Skeletal muscle tissue (tissue), 4 donors: Measurements from ENCODE around the gene MRPL51. TPM values are rescaled to one million over a fixed set of nuclear protein-coding genes. Genes with fewer than 3 reads are reported as not detected.
"Not testable (repeated sequence)": the region's sequence is repeated elsewhere in the genome, so short reads cannot be mapped to it uniquely, and the experiment has no call there.

Source experiments
- H3K27ac ChIP-seq: one replicate; pipeline ENCODE4 v1.7.0; 2013; ENCODE audit warnings: mild to moderate bottlenecking, low read depth, low read length, inconsistent platforms
- H3K27me3 ChIP-seq, 3 donors: one replicate each; pipeline ENCODE4 v1.7.0; 2013; ENCODE audit warnings: low read length in 3 of 3; ENCODE audit not compliant: control insufficient read depth in 3 of 3, insufficient read depth in 3 of 3
- H3K36me3 ChIP-seq, 3 donors: one replicate each; pipeline ENCODE4 v1.7.0; 2013; ENCODE audit warnings: low read length in 3 of 3; ENCODE audit not compliant: control insufficient read depth in 3 of 3, insufficient read depth in 3 of 3
- H3K4me1 ChIP-seq, 3 donors: one replicate each; pipeline ENCODE4 v1.7.0; 2013; ENCODE audit warnings: low read length in 3 of 3, mild to moderate bottlenecking in 3 of 3; ENCODE audit not compliant: control insufficient read depth in 3 of 3, insufficient read depth in 3 of 3
- H3K4me3 ChIP-seq, 3 donors: one replicate each; pipeline ENCODE4 v1.7.0; 2013; ENCODE audit warnings: low read length in 3 of 3
- H3K9ac ChIP-seq, 3 donors: one replicate each; pipeline ENCODE4 v1.7.0; 2013; ENCODE audit warnings: low read length in 3 of 3, mild to moderate bottlenecking in 3 of 3, moderate library complexity in 2 of 3, low read depth in 1 of 3
- H3K9me3 ChIP-seq, 3 donors: one replicate each; pipeline ENCODE4 v1.7.0; 2013; ENCODE audit warnings: low read length in 3 of 3; ENCODE audit not compliant: control insufficient read depth in 3 of 3
- total RNA-seq: library from RNA; depleted of rRNA; stranded (reverse); fragments of >200 nt; gene quantifications from one replicate; pipeline ENCODE4 v1.2.3, GENCODE V29; 2014
- donor health status: Osteomylitis.

Gene MRPL51
- total RNA-seq, 1 donor from 2014 or later = 141 TPM

- H3K27me3 ChIP-seq = no peaks in the 10 kb centered on the region
- no peaks in the 10 kb centered on the region for H3K4me1 ChIP-seq
- no peak overlapping the region for H3K4me3 ChIP-seq
- no peak overlapping the region for H3K27ac ChIP-seq
- H3K36me3 ChIP-seq = peaks cover 58 to 74% (median 61%) of the 10 kb centered on the region in 3 donors
- no peaks in the 10 kb centered on the region for H3K9me3 ChIP-seq
- H3K9ac ChIP-seq = no peak overlapping the region
These were observed 29.1 kb upstream of the MRPL51 start for GRCh38 chr12:6522193-6522592.

DNA sequence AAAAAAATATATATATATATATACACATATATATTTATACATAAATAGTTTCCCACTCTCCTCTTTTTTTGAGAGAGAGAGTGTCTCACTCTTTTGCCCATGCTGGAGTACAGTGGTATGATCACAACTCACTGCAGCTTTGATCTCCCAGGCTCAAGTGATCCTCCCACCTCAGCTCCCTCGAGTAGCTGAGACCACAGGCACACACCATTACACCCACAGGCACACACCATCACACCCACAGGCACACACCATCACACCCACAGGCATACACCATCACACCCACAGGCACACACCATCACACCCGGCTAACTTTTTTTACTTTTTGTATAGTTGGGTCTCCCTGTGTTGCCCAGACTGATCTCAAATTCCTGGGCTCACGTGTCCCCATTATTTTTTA lies 27.1 kb upstream of the MRPL51 start:
- Histone ChIP-seq H3K4me3 (no peak overlapping the region), H3K9ac (no peak overlapping the region), H3K36me3 (peaks cover 47 to 68% (median 56%) of the 10 kb centered on the region in 3 donors), H3K27me3 (no peaks in the 10 kb centered on the region), H3K27ac (no peak overlapping the region), H3K9me3 (no peaks in the 10 kb centered on the region), H3K4me1 (no peaks in the 10 kb centered on the region)

DNA sequence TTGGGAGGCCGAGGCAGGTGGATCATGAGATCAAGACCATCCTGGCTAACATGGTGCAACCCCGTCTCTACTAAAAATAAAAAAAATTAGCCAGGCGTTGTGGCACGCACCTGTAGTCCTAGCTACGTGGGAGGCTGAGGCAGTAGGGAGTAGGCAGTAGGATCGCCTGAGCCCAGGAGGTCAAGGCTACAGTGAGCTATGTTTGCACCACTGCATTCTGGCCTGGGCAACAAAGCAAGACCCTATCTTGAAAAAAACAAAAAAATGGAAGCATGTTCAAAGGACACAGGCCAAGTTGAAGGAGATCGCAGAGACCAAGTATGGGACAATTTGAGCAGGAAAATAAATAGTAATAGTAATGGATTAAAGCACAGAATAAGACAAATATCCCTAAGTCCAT lies 15.0 kb upstream of the MRPL51 start:
- Histone ChIP-seq H3K4me1 (no peaks in the 10 kb centered on the region), H3K9ac (no peak overlapping the region), H3K36me3 (peaks cover 21 to 25% (median 23%) of the 10 kb centered on the region in 3 donors), H3K27ac (no peak overlapping the region), H3K9me3 (no peaks in the 10 kb centered on the region), H3K27me3 (no peaks in the 10 kb centered on the region), H3K4me3 (no peak overlapping the region)

GRCh38 chr12:6507102-6507998 lies 14.3 kb upstream of the MRPL51 start:
- Histone ChIP-seq H3K27ac (no peak overlapping the region), H3K27me3 (no peaks in the 10 kb centered on the region), H3K9ac (no peak overlapping the region), H3K36me3 (peaks cover 15 to 18% (median 18%) of the 10 kb centered on the region in 3 donors), H3K9me3 (no peaks in the 10 kb centered on the region), H3K4me1 (no peaks in the 10 kb centered on the region), H3K4me3 (no peak overlapping the region)

GRCh38 chr12:6500466-6500865 lies 7.4 kb upstream of the MRPL51 start:
- H3K9ac ChIP-seq = no peak overlapping the region
- H3K9me3 ChIP-seq = no peaks in the 10 kb centered on the region
- H3K4me1 ChIP-seq = peaks cover 0 to 3% (median 2%) of the 10 kb centered on the region in 3 donors
- peaks cover 11 to 19% (median 16%) of the 10 kb centered on the region in 3 donors for H3K36me3 ChIP-seq
- H3K27me3 ChIP-seq = no peaks in the 10 kb centered on the region
- H3K27ac ChIP-seq = no peak overlapping the region
- no peak overlapping the region for H3K4me3 ChIP-seq

- not testable (repeated sequence) for H3K27ac ChIP-seq, H3K9me3 ChIP-seq, H3K4me3 ChIP-seq, H3K27me3 ChIP-seq, H3K9ac ChIP-seq
- Histone ChIP-seq H3K4me1 (peaks cover 16 to 31% (median 17%) of the 10 kb centered on the region in 3 donors), H3K36me3 (peaks cover 9 to 20% (median 17%) of the 10 kb centered on the region in 3 donors)
These were observed 4.2 kb upstream of the MRPL51 start for GRCh38 chr12:6497291-6497690.

DNA sequence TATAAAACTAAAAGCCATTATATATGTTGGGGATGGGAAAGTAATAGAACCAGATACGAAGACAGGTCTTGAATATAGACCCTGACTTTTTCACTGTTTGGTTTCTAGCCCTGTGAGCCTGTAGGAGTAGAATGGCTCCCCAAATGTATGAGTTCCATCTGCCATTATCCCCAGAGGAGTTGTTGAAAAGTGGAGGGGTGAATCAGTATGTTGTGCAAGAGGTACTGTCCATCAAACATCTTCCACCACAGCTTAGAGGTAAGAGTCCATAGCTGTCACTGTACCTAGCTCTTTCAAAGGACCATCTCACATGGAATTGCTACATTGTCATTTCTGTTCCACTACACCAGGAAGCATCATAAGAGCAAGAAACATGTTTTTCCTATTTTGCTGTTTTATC lies 1.9 kb upstream of the MRPL51 start:
- H3K27me3 ChIP-seq = no peaks in the 10 kb centered on the region
- peaks cover 17 to 34% (median 20%) of the 10 kb centered on the region in 3 donors for H3K4me1 ChIP-seq
- H3K9me3 ChIP-seq = no peaks in the 10 kb centered on the region
- H3K27ac ChIP-seq = no peak overlapping the region
- peaks cover 9 to 28% (median 17%) of the 10 kb centered on the region in 3 donors for H3K36me3 ChIP-seq
- peak overlapping the region in 2 of 3 donors; percentile 22 to 38 for H3K4me3 ChIP-seq
- H3K9ac ChIP-seq = peak overlapping the region; percentile 2 to 99 (median 37)

DNA sequence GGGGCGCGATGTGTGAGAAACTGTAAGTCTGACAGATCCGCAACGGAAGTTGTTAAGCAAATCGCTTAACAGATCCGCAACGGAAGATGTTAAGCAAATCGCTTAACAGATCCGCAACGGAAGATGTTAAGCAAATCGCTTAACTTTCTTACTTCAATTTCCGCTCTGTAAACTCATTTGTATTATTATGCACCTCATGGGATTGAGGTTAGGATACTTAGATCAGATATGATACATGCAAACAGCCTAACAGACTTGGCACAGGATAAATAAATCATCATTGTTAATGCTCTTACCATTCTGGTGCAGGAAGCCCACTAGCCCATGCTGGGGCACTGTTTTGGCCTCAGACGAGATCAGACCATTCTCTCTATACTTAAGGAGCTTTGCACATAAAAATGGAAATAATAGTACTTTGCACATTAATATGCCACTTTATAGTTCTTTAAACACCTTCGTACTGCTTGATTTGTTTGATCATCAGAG lies 1.2 kb upstream of the MRPL51 start:
- Histone ChIP-seq H3K4me3 (peak overlapping the region; percentile 89 to 100 (median 97)), H3K4me1 (peaks cover 17 to 34% (median 20%) of the 10 kb centered on the region in 3 donors), H3K27me3 (no peaks in the 10 kb centered on the region), H3K9ac (peak overlapping the region; percentile 72 to 99 (median 79)), H3K27ac (no peak overlapping the region), H3K36me3 (peaks cover 9 to 28% (median 15%) of the 10 kb centered on the region in 3 donors), H3K9me3 (no peaks in the 10 kb centered on the region)

DNA sequence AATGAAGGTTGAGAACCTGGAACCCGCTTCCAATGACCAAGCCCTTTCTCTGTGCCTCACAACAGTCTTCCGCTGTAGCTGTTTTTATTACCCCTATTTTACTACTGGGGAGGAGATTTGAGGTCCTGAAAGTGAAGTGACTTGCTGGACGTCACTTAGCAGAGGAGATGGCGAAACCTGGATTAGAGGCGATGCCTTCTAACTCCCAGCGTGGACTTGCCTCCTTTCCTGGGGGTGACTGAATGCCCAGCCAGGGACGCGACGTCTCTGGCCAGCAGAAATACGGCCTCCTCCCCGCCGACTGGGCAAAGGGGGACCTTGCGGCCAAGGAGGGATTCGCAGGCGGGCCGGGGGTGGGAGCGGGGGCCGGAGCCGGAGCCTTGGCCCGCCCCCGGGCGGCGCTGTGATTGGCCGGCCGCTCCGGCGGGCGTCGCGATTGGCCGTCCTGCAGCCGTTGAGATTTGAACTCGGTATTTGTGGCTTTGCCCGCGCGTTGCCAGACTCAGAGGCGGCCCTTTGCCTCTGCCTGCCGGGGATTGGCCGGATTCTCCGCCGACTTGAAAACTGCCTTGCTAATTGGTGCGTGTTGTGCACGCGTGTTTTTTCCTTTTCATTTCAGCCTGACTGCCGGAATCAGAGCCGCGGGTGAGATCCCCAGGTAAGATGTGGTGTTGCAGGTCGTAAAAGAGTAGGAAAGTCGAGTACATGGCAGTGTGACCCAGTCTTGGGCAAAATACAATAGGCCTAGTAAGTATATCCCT lies 615 bp upstream of the MRPL51 start, which contains the start of gene NCAPD2:
Gene NCAPD2 (plus strand): TSS at position 606 of the 761 bp plus-strand sequence. CDS start 997 bp downstream, outside the sequence.
- Histone ChIP-seq H3K27ac (peak within 1 kb of the TSS; percentile 99), H3K9me3 (no peaks in the 10 kb centered on the region), H3K4me1 (peaks cover 17 to 34% (median 20%) of the 10 kb centered on the region in 3 donors), H3K27me3 (no peaks in the 10 kb centered on the region), H3K9ac (peak within 1 kb of the TSS; percentile 98 to 99 (median 99)), H3K36me3 (peaks cover 9 to 26% (median 9%) of the 10 kb centered on the region in 3 donors), H3K4me3 (peak within 1 kb of the TSS; percentile 97 to 100 (median 100))
